Memory B cell (primary cell): ENCODE results near the gene RCCD1.
"Not testable (repeated sequence)": the region's sequence is repeated elsewhere in the genome, so short reads cannot be mapped to it uniquely, and the experiment has no call there.

ENCODE experiments used
- ATAC-seq: fragments of 150-1000 bp; cut with Tn5 transposase; 2 replicates; pipeline ENCODE4 v1.10.0; 2021; ENCODE audit warnings: low read depth, mild to moderate bottlenecking, moderate library complexity
- DNase-seq, 2 donors: peaks; one replicate each; pipeline ENCODE4 v3.0.0; 2022; ENCODE audit warnings: low spot score in 2 of 2
- H3K27ac Mint-ChIP-seq: one replicate; pipeline ENCODE4 v1.8.0; 2022; ENCODE audit warnings: mild to moderate bottlenecking, moderate library complexity, mixed read lengths
- H3K27me3 Mint-ChIP-seq: one replicate; pipeline ENCODE4 v1.8.0; 2022; ENCODE audit warnings: mixed read lengths
- H3K36me3 Mint-ChIP-seq: one replicate; pipeline ENCODE4 v1.8.0; 2022; ENCODE audit warnings: mild to moderate bottlenecking, mixed read lengths
- H3K4me1 Mint-ChIP-seq: one replicate; pipeline ENCODE4 v1.8.0; 2022; ENCODE audit warnings: mixed read lengths
- H3K4me3 Mint-ChIP-seq: one replicate; pipeline ENCODE4 v1.8.0; 2022; ENCODE audit warnings: mild to moderate bottlenecking, moderate library complexity, mixed read lengths
- H3K9me3 Mint-ChIP-seq: one replicate; pipeline ENCODE4 v1.8.0; 2022; ENCODE audit warnings: mixed read lengths

RCCD1 gene

GRCh38 chr15:90954712-90955623 is at the start of gene RCCD1:
Gene RCCD1 (plus strand): TSS chr15:90954884. CDS start chr15:90956735, 1,851 bp downstream.
- peaks cover 7% of the 10 kb centered on the region for H3K36me3 Mint-ChIP-seq
- H3K4me3 Mint-ChIP-seq, result peak within 1 kb of the TSS; percentile 84
- peak; percentile 77 for DNase-seq
- ATAC-seq, result peak; percentile 92
- no peaks in the 10 kb centered on the region for H3K27me3 Mint-ChIP-seq
- peaks cover 2% of the 10 kb centered on the region for H3K4me1 Mint-ChIP-seq
- no peaks in the 10 kb centered on the region for H3K9me3 Mint-ChIP-seq
- peak within 1 kb of the TSS; percentile 84 for H3K27ac Mint-ChIP-seq

GRCh38 chr15:90905306-90906180 is 49.1 kb upstream of the RCCD1 start:
- no peaks in the 10 kb centered on the region for H3K9me3 Mint-ChIP-seq
- DNase-seq (no peak), ATAC-seq (no peak)
- H3K27ac Mint-ChIP-seq, result no peak overlapping the region
- peaks cover 14% of the 10 kb centered on the region for H3K4me1 Mint-ChIP-seq
- no peak overlapping the region for H3K4me3 Mint-ChIP-seq
- no peaks in the 10 kb centered on the region for H3K27me3 Mint-ChIP-seq
- H3K36me3 Mint-ChIP-seq, result peaks cover 25% of the 10 kb centered on the region

GRCh38 chr15:90906181-90906849 is 48.4 kb upstream of the RCCD1 start:
- H3K27ac Mint-ChIP-seq, result no peak overlapping the region
- H3K27me3 Mint-ChIP-seq, result no peaks in the 10 kb centered on the region
- H3K4me3 Mint-ChIP-seq, result no peak overlapping the region
- DNase-seq (no peak), ATAC-seq (no peak)
- H3K9me3 Mint-ChIP-seq, result no peaks in the 10 kb centered on the region
- peaks cover 28% of the 10 kb centered on the region for H3K36me3 Mint-ChIP-seq
- peaks cover 10% of the 10 kb centered on the region for H3K4me1 Mint-ChIP-seq

GRCh38 chr15:90907051-90907660 is 47.5 kb upstream of the RCCD1 start:
- H3K4me1 Mint-ChIP-seq, result peaks cover 4% of the 10 kb centered on the region

GRCh38 chr15:90907838-90908507 is 46.7 kb upstream of the RCCD1 start:
- Mint-ChIP-seq H3K4me3 (no peak overlapping the region), H3K27me3 (no peaks in the 10 kb centered on the region), H3K9me3 (no peaks in the 10 kb centered on the region), H3K4me1 (peaks cover 4% of the 10 kb centered on the region), H3K27ac (no peak overlapping the region), H3K36me3 (peaks cover 28% of the 10 kb centered on the region)
- ATAC-seq (no peak), DNase-seq (no peak)

More at GRCh38 chr15:90907051-90907660, 47.5 kb upstream of the RCCD1 start:
- ATAC-seq (no peak), DNase-seq (no peak)
- Mint-ChIP-seq H3K27ac (no peak overlapping the region), H3K9me3 (no peaks in the 10 kb centered on the region), H3K27me3 (no peaks in the 10 kb centered on the region), H3K4me3 (no peak overlapping the region), H3K36me3 (peaks cover 28% of the 10 kb centered on the region)

- ATAC-seq, H3K27me3 Mint-ChIP-seq, H3K9me3 Mint-ChIP-seq, H3K4me3 Mint-ChIP-seq, H3K27ac Mint-ChIP-seq, DNase-seq, H3K4me1 Mint-ChIP-seq: not testable (repeated sequence)
- peaks cover 32% of the 10 kb centered on the region for H3K36me3 Mint-ChIP-seq
Observed at GRCh38 chr15:90909449-90909848, 45.2 kb upstream of the RCCD1 start.

GRCh38 chr15:90909976-90910375 is 44.7 kb upstream of the RCCD1 start:
- H3K36me3 Mint-ChIP-seq, result peaks cover 32% of the 10 kb centered on the region
- no peak overlapping the region for H3K27ac Mint-ChIP-seq
- no peak overlapping the region for H3K4me3 Mint-ChIP-seq
- no peaks in the 10 kb centered on the region for H3K27me3 Mint-ChIP-seq
- H3K9me3 Mint-ChIP-seq, result no peaks in the 10 kb centered on the region
- H3K4me1 Mint-ChIP-seq, result no peaks in the 10 kb centered on the region
- DNase-seq, result no peak
- no peak for ATAC-seq

GRCh38 chr15:90910441-90911301 is 44.0 kb upstream of the RCCD1 start:
- Mint-ChIP-seq H3K4me1 (no peaks in the 10 kb centered on the region), H3K27ac (no peak overlapping the region), H3K4me3 (no peak overlapping the region), H3K9me3 (no peaks in the 10 kb centered on the region), H3K36me3 (peaks cover 28% of the 10 kb centered on the region), H3K27me3 (no peaks in the 10 kb centered on the region)
- no peak for DNase-seq
- ATAC-seq, result no peak

- H3K36me3 Mint-ChIP-seq, result peaks cover 23% of the 10 kb centered on the region
Observed at GRCh38 chr15:90911302-90911623, 43.4 kb upstream of the RCCD1 start.

GRCh38 chr15:90911906-90912769 is 42.5 kb upstream of the RCCD1 start:
- Mint-ChIP-seq H3K9me3 (no peaks in the 10 kb centered on the region), H3K27ac (no peak overlapping the region), H3K36me3 (peaks cover 22% of the 10 kb centered on the region), H3K4me1 (no peaks in the 10 kb centered on the region), H3K27me3 (no peaks in the 10 kb centered on the region), H3K4me3 (no peak overlapping the region)
- DNase-seq (no peak), ATAC-seq (no peak)

More at GRCh38 chr15:90911302-90911623, 43.4 kb upstream of the RCCD1 start:
- H3K4me1 Mint-ChIP-seq, result no peaks in the 10 kb centered on the region
- ATAC-seq, result no peak
- no peaks in the 10 kb centered on the region for H3K27me3 Mint-ChIP-seq
- H3K27ac Mint-ChIP-seq, result no peak overlapping the region
- no peak overlapping the region for H3K4me3 Mint-ChIP-seq
- no peaks in the 10 kb centered on the region for H3K9me3 Mint-ChIP-seq
- no peak for DNase-seq

GRCh38 chr15:90912770-90913075 is 42.0 kb upstream of the RCCD1 start:
- Mint-ChIP-seq H3K4me1 (no peaks in the 10 kb centered on the region), H3K36me3 (peaks cover 23% of the 10 kb centered on the region), H3K9me3 (no peaks in the 10 kb centered on the region), H3K4me3 (no peak overlapping the region), H3K27ac (no peak overlapping the region), H3K27me3 (no peaks in the 10 kb centered on the region)
- DNase-seq, result no peak
- ATAC-seq, result no peak

GRCh38 chr15:90913398-90913944 is 41.2 kb upstream of the RCCD1 start:
- no peak overlapping the region for H3K27ac Mint-ChIP-seq
- no peaks in the 10 kb centered on the region for H3K9me3 Mint-ChIP-seq
- ATAC-seq (no peak), DNase-seq (no peak)
- H3K36me3 Mint-ChIP-seq, result peaks cover 26% of the 10 kb centered on the region
- H3K4me1 Mint-ChIP-seq, result no peaks in the 10 kb centered on the region
- H3K27me3 Mint-ChIP-seq, result no peaks in the 10 kb centered on the region
- H3K4me3 Mint-ChIP-seq, result no peak overlapping the region
